GM19324 (cell line): Measurements from ENCODE around the gene BTLA.
A peak's percentile ranks its signal among the peaks of the same experiment; 100 is the strongest.
"Not testable (repeated sequence)": the region's sequence is repeated elsewhere in the genome, so short reads cannot be mapped to it uniquely, and the experiment has no call there.

Experiments used
- ATAC-seq: cut with Tn5 transposase; IDR thresholded peaks from one replicate; pipeline ENCODE4 v1.9.1; 2021; ENCODE audit warnings: mild to moderate bottlenecking, moderate library complexity; ENCODE audit not compliant: unreplicated experiment, low FRiP score

BTLA gene

DNA sequence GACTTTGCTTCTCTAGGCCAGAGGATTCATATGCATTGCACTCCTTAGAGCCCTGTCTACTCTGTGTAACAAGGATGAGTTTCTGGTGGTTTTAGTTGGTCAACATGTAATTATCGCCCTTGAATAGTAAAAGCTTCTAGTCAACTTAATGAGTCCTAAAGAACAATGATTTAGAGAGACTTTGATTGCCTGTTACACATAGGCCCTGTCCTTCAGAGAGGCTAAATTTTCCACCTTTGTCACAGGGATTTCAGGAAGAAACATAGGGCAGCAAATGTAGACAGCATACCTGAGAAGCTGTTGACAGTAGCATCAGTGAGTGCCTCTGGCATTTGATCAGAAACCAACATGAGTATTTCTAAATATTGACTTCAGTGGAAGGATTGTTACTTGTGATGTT is 7.1 kb downstream of the BTLA start:
- ATAC-seq: no peak

DNA sequence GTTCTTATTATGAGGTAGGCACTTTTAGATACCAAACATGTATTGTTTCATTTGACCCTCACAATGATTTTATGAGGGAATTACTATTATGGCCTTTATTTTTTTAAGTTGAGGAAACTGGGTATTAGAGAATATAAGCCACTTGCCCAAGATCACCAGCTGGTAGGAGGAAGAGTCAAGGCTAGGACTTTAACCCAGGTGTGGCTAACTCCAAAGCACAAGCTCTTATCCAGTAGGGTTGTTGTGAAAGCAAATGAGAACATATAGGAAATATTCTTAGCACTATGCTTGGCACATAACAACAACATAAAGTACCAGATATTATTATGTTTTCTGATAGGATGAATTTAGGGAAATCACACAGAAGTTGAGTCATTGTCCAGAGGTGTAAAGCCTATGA is 7.9 kb downstream of the BTLA start:
- ATAC-seq: no peak

DNA sequence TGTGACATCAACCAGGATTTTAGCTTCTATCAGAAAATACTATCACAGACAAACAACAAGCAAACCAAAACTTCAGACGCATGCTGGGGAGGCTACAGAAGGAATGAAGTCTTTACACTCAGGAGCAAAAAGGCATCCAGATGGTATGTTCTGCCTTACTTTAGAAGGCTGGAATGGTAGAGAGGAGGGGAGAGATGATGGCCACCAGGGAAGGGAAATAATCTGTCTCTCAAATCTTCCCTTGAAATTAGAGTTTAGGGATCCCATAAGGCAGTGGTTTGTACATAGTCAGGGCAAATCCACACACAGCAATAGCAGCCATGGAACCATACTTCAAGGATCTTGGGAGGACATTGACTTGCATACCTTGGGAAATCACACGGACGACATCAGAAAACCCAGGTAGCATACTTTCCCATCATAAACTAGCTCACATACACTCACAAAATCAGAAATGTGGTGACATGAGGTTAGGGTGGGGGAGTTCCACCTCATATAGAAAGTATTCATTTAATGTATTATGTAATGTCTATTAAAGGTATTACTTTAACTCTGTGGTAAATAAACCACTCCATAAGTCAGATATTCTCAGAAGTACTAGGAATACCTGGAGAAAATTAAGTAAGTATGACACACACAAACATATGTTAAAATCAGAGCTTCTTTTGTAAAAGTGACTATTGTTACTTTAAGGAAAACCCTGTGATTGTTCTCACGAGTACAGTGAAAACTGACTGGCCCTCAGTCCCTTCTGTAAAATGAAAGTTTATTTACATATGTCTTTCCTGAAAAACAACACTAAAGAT is 9.4 kb downstream of the BTLA start:
- no peak for ATAC-seq

DNA sequence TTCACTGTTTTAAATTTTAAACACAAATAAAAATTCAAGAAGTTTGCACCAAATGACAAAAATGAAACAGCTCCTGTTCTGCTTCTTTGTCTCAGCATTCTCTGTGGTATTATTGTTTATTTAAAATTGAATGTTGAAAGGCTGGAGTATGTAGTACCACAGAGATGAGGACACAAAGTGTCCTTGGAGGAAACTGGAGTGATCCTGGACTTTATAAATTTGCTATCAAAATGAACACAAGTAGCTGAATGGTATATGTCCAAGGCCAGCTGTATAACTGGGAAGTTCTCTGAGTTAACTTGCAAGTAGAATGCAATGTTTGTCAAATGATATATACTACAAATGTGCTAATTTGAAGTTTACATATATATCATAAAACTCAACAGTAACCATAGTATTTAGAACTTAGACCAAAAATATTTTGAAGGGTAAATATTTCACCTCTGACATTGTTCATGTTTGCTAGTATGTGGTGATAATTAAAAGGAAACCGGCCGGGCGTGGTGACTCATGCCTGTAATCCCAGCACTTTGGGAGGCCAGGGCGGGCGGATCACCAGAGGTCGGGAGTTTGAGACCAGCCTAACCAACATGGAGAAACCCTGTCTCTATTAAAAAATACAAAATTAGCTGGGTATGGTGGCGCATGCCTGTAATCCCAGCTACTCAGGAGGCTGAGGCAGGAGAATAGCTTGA is 12.3 kb downstream of the BTLA start:
- ATAC-seq: no peak

DNA sequence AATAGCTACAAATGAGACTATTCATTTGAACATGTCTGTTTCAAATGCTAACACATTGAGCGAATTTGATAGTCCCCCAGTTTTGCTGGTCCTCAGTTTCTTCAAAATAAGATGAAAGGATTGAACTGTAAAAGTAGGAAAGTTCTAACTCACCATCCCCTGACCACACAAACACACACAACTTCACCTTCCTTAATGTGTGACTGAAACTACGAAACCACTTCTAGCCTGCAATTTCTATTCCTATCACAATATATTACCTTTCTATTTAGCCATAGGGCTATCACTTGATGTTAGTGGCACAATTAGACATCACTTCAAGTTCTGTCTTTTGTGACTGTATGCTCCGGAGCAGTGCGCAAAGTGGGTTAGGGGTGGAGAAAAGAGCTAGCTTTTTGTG is 14.9 kb downstream of the BTLA start:
- no peak for ATAC-seq

DNA sequence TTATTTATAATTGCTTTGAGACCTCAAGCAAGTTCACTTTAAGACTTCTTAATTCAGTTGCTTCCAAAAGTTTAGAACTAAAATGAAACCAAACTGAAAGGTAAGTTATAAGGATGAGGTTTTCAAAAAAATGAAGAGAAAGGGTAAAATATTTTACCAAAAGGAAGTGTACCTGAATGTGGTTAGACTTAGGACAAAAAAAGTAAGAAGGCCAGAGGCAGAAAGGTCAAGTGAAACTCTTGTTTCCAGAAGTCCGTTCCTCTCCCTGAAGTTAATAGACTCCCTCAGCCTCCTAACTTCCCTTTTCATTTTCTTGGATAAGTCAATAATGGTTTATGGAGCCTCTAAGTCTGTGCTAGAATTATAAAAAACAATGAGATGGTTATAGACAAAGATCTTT is 16.6 kb downstream of the BTLA start:
- no peak for ATAC-seq

DNA sequence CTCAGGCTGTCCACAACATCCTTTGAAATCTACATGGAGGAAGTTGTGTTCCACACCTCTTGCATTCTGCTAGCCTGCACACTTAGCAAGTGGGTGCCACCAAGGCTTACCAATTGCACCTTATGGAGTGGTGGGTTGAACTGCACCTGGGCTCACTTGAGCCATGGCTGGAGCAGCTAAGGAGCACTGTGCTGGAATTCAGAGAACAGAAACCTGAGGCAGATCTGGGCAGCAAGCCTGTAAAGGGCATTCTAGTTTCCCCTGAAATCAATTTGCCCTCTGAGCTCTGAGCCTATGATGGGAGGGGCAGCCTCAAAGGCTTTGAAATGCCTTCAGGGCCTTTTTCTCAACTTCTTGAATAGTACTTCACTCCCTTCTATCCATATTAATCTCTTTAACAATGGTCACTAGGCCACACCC is 18.0 kb downstream of the BTLA start:
- ATAC-seq: no peak

DNA sequence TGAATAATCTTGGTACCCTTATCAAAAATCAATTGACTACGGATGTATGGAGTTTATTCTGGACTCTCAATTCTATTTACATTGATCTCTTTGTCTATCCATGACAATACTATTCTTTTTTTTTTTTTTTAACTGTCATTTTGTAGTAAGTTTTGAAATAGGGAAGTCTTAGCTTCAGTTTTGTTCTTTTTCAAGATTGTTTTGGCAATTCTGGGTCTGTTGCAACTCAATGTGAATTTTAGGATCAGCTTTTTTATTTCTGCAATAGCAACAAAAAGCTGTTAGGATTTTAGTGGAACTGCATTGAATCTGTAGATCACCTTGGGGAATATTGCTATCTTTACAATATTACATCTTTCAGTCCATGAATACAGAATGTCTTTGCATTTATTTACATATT is 21.4 kb downstream of the BTLA start:
- ATAC-seq: no peak

DNA sequence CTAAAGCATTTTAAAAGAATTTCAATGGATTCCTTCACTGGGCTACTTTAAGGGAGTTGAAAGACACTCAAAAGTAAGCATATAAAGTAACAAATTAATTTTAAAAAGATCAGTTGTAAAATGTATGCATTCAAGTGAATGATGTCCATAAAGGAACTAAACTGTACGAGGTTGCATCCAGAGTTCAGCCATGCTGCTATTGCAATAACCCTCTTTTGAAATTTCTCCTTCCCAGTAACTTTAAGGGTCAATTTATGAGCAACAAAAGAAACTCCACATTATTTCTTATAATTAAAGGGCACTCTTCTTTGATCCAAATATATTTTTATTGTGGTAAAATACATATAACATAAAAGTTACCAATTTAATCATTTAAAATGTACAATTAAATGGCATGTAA is 22.9 kb downstream of the BTLA start:
- no peak for ATAC-seq

DNA sequence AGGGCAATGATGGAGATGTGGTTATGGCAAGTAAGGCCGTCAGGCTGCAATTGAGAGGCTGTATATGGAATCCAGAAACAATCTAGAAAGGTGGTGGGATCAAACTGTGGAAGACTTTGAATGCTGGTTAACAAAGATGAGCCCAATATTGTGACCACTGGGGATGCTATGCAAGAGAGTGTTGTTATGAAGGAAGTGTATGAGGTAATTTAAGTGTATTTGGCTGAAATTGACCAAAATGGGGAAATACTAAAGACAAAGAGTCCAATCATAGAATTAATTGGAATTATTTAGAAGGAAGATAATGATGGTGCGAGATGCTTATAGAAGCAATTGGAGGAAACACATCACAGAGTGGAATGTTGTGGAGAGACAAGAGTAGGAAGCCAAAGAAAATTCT is 24.5 kb downstream of the BTLA start:
- ATAC-seq: no peak

DNA sequence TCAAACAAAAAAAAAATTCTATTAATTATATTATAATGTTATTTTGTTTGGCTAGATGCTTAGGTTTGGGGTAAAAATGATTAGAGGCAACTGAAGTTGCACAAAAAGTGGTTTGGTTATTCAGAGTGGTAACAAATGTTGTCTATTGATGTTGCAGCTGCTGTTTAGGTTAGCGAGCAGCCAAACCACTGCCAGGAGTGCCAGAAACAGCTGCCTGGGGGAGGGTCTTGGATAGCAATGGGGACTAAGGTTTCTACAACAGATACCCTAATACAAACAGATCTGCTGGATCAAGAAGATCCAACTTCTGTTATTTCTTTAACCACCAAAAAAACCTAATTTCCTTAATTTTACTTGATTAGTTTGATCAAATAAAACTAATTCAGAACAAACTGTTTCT is 26.6 kb downstream of the BTLA start:
- ATAC-seq: no peak

DNA sequence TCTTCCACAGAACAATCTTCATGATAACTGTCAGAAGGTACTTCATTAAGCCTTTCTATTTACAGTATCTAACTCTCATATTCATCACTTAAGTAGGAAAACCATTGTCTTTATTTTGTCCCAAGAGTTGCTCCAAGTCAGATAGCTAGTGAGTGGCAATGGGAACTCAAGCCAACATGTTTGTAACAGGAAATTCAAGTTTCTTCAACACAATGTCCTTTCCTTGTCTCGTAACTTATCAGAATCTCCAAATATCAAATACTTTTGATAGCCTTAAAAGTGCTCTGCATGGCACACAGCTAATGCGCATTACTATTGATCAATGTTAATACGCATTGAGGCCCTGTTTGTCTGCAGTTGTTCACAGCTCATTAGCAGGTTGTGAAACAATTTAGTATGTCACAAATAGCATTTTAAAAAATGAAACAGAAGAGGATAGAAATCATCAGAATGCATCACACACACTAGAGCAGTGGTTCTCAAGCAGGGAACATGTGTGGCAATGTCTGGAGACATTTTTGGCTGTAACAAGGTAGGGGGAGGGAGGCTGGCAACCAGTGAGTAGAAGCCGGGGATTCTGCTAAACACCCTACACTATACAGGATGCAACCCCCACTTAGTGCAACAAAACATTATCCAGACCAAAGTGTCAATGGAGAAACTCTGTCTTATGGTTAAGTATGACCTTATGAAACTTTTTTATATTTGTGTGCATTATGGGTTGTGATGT is 27.5 kb downstream of the BTLA start:
- no peak for ATAC-seq

DNA sequence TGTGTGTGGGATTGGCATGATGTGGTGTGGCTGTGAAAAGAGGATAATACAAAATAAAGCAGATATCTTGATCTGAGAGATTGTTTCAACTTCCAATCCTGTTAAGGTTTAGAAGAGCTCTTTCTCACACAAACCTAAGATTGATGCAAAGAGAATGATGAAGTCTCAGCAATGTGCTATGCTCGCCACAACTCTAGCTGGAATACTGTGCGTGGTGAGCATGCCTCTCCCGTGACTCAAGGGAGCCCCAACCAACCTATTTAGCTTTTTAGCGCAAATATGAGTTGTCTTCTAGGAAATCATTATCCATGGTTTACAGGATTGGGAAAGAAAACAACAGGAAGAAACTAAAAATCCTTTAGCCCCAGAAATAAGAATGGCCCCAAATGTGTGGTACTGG is 28.5 kb downstream of the BTLA start:
- no peak for ATAC-seq

DNA sequence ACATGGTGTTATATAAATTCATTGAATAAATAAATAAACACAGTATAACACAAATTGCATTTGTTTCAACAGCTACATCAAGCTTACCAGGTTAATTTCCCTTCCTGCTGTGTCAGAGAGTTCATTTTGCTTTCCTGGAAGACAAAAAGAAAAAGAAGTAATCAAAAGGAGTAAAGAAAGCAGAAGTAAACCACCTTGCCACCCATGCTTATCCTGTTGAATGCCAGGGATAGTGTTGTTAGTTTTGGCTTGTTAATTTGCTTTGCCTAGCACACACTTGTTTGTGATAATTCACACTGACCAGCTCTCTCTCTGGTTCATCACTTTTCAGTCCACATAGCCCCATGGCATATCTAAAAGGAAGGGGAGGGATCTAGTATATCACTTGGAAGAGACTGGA is 29.6 kb downstream of the BTLA start:
- ATAC-seq: no peak

DNA sequence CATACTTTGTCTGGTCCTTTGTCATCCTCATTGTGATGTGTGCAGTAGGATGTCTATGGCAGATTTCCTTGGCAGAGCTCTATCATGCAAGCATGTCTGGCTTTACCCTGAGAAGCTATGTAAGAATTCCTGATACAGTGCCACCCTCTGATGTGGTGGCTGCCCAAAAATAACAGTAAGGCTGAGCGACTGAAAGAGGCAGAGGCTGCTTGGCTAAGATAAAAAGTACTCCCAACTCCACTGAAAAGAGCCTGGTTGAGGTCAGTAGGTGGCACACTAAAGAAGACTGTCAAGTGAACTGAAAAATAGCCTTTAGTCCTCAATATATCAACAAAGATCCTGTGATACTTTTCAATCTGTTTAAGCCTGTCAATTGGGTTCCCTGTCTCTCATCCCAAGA is 31.7 kb downstream of the BTLA start:
- ATAC-seq: no peak

DNA sequence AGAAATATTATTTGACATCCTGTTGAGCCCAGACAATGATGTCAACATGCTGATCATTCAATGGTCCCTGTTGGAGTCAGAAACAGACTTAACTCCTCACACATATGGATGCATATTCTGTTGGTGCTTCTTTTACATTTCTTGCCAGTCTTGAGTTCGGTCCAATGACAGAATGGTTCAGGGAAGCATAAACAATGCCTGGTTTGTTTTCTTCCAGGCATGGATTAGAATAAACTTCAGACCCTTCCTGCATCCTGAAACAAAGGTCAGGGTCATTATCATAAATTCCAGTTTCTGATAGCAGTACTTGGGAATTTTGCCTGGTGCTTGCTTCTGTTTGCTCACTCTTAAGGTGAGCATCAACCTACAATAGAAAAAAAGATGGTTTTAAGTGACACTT is 33.3 kb downstream of the BTLA start:
- ATAC-seq: no peak

DNA sequence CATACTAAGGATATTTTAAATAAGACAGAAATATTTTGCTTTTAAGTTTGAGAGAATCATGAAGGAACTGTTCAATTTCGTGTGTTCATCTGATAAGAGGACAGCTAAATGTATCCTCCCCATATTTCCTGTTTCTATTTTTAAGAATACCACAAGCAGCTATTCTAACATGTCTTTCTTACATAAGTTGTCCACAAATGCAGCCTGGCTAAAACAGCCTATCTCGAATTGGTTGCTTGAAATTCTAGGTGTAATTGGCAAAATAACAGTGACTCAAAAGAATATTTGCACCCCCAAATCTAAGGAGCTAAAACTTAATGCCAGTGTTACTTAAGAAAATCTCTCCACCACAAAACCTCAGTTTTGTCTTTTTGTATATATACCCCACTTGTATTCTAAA is 35.0 kb downstream of the BTLA start:
- no peak for ATAC-seq

DNA sequence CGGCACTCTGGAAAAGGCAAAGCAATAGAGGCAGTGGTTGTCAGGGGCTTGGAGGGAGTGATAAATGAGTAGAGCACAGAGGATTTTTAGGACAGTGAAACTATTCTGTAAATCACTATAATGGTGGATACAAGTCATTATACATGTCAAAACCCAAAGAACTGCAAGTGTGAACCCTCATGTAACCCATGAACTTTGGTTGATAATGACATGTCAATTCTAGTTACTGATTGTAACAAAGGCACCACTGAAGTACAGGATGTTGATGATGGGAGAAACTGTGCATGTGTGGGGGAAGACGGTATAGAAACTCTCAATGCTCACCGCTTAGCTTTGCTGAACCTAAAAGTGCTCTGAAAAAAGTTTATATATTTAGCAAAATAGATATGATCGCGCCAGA is 36.0 kb downstream of the BTLA start:
- no peak for ATAC-seq

DNA sequence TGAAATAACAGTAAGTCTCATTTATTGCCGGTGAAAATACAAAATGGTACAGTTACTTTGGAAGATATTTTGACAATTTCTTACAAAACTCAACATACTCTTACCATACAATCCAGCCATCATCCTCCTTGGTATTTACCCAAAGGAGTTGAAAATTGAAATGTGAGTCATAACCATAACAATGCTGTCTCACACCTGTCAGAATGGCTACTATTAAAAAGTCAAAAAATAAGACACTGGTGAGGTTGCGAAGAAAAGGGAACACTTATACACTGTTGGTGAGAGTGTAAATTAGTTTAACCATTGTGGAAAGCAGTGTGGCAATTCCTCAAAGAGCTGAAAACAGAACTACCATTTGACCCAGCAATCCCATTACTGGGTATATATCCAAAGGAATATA is 37.5 kb downstream of the BTLA start:
- ATAC-seq: not testable (repeated sequence)

DNA sequence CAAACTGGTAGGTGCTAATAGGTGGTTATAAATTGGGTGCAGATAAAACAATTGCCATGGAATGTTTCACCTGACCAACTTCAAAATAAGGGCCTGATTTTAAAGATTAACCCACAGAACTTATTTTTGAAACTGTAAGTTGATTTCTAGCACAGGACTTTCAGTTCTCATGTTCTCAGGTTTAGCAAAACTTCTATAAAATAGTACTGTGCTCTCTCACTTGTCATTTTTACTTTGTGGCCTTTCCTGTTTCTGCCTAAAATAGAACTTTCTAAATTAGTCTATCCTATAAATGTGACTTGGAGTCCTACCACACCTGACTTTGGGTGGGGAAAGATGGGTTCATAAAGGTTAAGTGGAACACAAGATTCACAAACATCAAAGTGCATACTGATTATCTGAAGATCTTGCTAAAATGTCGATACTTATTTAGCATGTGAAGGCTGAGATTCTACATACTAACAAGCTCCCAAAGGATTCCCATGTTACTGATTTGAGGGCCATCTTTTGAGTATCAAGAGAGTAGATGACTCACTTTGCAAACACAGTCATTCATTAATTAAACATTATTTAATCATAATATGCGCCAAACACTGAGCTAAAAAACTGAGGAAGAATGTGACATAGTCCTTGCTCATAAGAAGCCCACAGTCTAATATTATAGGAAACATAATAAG is 38.6 kb downstream of the BTLA start:
- peak; percentile 63 for ATAC-seq

DNA sequence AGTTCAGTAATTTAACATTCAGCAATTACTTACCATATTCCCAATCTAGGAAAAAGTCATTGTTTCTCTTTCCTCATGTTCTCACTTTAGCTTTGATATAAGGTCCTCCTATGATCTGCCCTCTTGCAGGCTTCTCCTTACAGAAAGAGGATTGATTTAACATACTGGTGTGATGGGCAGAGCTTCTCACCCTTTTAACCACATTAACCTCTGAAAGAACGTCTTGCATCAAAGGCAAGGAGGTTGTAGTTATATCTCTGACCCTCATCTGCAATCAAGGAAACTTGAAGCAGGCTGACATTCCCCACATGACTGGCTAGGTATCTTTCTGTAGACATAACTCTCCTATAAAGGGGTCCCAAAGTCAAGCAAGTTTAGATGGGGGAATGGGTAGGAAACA is 39.5 kb downstream of the BTLA start:
- peak; percentile 35 for ATAC-seq
